ENCODE measurements around the gene XRCC1. TPM values are rescaled to one million over a fixed set of nuclear protein-coding genes. Genes with fewer than 3 reads are reported as not detected.
A peak's percentile ranks its signal among the peaks of the same experiment; 100 is the strongest.

Gene XRCC1
- total and polyA plus RNA-seq, 2 experiments from 2014 or later: 26.7 to 28.0 TPM

DNA sequence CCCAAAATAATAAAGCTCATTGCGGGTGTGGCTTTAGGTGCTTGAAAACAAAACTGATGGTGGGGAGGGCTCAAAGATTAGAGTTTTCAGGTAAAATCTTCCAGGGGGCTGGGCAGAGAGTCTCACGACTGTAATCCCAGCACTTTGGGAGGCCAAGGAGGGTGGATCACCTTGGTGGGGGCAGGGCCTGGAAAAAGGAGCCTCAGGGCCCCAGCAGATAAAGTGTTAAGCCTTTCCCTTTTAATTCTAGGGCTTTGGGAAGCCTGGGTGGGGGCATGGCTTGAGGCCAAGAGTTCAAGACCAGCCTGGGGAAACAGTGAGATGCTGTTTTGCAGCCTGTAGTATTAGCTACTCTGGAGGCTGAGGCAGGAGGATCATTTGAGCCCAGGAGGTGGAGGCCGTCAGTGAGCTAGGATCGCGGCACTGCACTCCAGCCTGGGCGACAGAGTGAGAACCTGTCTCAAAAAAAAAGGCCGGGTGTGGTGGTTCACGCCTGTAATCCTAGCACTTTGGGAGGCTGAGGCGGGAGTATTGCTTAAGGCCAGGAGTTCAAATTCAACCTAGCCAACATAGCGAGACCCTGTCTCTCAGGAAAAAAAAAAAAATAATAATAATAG, 18.9 kb upstream of the XRCC1 start:
- no peaks in the 10 kb centered on the region for H4K20me1 ChIP-seq (ENCODE audit: insufficient read depth)
- H3K4me2 ChIP-seq (ENCODE audit: unreplicated experiment): peak overlapping the region; percentile 85
- H3K79me2 ChIP-seq (ENCODE audit: insufficient read depth): peaks cover 81% of the 10 kb centered on the region
- peaks cover under 1% of the 10 kb centered on the region; the same call in 1 of the 2 replicates for H3K36me3 ChIP-seq (ENCODE audit: low read depth)
- peak overlapping the region; percentile 86; the same call in 1 of the 2 replicates for H3K9ac ChIP-seq
- H3K9me2 ChIP-seq (ENCODE audit: insufficient read depth): no peaks in the 10 kb centered on the region
- H3K27ac ChIP-seq: peak overlapping the region; percentile 79
- 83 to 85% methylated on average over 10 of the region's 10 CpGs for WGBS, 2 experiments (ENCODE audit: low coverage in 1 of 2, low lambda C conversion rate in 2 of 2, missing lambda C conversion rate in 2 of 2)
- H3K27me3 ChIP-seq (replicated peaks; ENCODE audit: insufficient read depth): no peaks in the 10 kb centered on the region
- TF ChIP-seq EZH2 (IDR thresholded peaks at IDR 0.05; ENCODE audit: insufficient read depth, poor library complexity, severe bottlenecking) (no peak), EZH2phosphoT487 (IDR thresholded peaks at IDR 0.05; ENCODE audit: insufficient read depth, low read depth) (no peak)
- no peak overlapping the region for H2AFZ ChIP-seq
- H3F3A ChIP-seq (ENCODE audit: insufficient read depth): peaks cover 4% of the 10 kb centered on the region; the same call in 1 of the 2 replicates
- no peaks in the 10 kb centered on the region for H3K9me3 ChIP-seq (ENCODE audit: low read depth)
- in situ Hi-C loops (cut with MboI): no loop called here
- peak overlapping the region; percentile 94 for H3K4me3 ChIP-seq
- DNase-seq: no peak
- peaks cover 22% of the 10 kb centered on the region for H3K4me1 ChIP-seq (ENCODE audit: insufficient read depth)

DNA sequence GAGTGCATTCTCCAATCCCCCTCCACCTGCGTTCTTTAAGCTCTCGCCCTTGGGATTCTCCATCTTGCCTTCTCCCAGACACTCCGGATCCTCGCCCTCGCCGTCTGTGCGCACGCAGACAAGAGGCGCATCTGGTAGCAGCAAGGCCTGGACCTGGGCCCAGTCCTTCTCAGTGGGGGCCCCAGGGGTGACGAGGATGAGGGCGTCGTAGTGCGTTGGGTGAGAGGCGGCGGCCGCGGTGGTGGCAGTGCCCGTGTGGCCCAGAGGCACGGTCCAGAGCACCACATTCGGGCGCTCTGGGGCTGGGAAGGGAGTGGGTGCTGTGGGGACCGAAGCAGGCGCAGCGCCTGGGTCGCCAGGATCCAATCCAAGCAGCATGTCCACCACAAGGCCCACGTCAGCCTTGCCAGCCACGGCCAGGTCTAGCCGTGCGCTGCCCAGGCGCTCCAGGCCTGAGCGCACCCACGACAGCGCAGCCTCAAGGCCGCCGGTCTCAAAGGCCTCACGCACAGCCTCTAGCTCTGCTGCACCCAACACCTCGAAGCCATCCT, 17.5 kb upstream of the XRCC1 start:
- no peaks in the 10 kb centered on the region for H3K27me3 ChIP-seq (replicated peaks; ENCODE audit: insufficient read depth)
- no peak for TF ChIP-seq EZH2 (IDR thresholded peaks at IDR 0.05; ENCODE audit: insufficient read depth, poor library complexity, severe bottlenecking)
- no peak for TF ChIP-seq EZH2phosphoT487 (IDR thresholded peaks at IDR 0.05; ENCODE audit: insufficient read depth, low read depth)
- no peak overlapping the region for H3K9ac ChIP-seq
- in situ Hi-C loops (cut with MboI): no loop called here
- no peaks in the 10 kb centered on the region for H3K9me2 ChIP-seq (ENCODE audit: insufficient read depth)
- H4K20me1 ChIP-seq (ENCODE audit: insufficient read depth): no peaks in the 10 kb centered on the region
- no peak overlapping the region for H3K4me2 ChIP-seq (ENCODE audit: unreplicated experiment)
- H3K9me3 ChIP-seq (ENCODE audit: low read depth): no peaks in the 10 kb centered on the region
- H3K4me3 ChIP-seq: no peak overlapping the region
- no peak overlapping the region for H3K27ac ChIP-seq
- 0 out of 2 replicates have a peak, but pooled peaks cover 4% of the 10 kb centered on the region for H3K36me3 ChIP-seq (ENCODE audit: low read depth)
- peaks cover 72% of the 10 kb centered on the region for H3K79me2 ChIP-seq (ENCODE audit: insufficient read depth)
- H3F3A ChIP-seq (ENCODE audit: insufficient read depth): peaks cover 4% of the 10 kb centered on the region; the same call in 1 of the 2 replicates
- no peak for DNase-seq
- peaks cover 17% of the 10 kb centered on the region for H3K4me1 ChIP-seq (ENCODE audit: insufficient read depth)
- no peak overlapping the region for H2AFZ ChIP-seq
- 90 to 91% methylated on average over 35 to 37 of the region's 37 CpGs for WGBS, 2 experiments (ENCODE audit: low coverage in 1 of 2, low lambda C conversion rate in 2 of 2, missing lambda C conversion rate in 2 of 2)

DNA sequence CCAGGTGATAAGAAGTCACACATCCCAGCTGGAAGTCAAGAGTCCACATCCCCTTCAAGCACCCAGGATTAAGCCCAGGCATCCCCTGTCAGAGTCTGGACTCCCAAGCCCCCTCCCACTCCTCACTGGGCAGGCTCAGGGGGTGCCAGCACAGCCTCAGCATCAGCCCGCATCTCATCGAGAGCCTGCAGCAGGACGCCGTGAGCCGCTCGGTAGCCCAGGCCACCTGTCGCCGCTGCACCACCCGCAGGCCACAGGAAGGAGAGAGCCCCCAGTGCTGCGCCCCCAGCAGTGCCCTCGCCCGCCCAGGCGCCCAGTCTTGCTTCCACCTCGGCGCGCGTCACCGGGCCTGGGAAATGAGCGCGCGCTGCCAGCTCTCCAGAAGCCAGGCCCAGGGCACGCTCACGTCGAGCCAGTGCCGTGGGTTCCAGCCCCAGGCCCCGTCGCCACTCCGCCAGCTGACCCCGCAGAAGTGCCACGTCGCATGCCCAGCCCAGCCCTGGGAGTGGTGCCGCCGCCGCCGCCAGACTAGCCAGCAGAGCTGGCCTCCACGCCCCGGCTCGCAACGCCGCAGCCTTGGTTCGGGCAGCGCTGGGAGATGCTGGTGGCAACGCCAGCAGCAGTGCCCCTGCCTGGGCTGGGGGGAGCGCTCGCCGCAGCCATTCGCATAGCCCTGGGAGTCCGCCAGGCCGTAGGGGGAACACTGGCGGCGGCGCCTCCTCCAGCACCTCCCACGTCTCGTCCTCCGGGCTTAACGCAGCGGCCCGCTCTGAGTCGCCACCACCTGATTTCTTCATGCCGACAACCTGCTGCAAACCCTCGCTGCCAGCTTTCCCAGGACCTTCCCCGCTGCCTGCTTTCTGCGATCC, 16.8 kb upstream of the XRCC1 start:
- Histone ChIP-seq H3K27ac (no peak overlapping the region), H3F3A (ENCODE audit: insufficient read depth) (no peaks in the 10 kb centered on the region; the same call in 1 of the 2 replicates), H3K4me2 (ENCODE audit: unreplicated experiment) (no peak overlapping the region), H4K20me1 (ENCODE audit: insufficient read depth) (no peaks in the 10 kb centered on the region), H3K4me1 (ENCODE audit: insufficient read depth) (peaks cover 9% of the 10 kb centered on the region), H2AFZ (no peak overlapping the region), H3K27me3 (replicated peaks; ENCODE audit: insufficient read depth) (no peaks in the 10 kb centered on the region), H3K36me3 (ENCODE audit: low read depth) (peaks cover 8% of the 10 kb centered on the region; the same call in 1 of the 2 replicates), H3K4me3 (no peak overlapping the region), H3K9ac (no peak overlapping the region), H3K9me3 (ENCODE audit: low read depth) (no peaks in the 10 kb centered on the region), H3K9me2 (ENCODE audit: insufficient read depth) (no peaks in the 10 kb centered on the region), H3K79me2 (ENCODE audit: insufficient read depth) (peaks cover 70% of the 10 kb centered on the region)
- TF ChIP-seq EZH2 (IDR thresholded peaks at IDR 0.05; ENCODE audit: insufficient read depth, poor library complexity, severe bottlenecking) (no peak), EZH2phosphoT487 (IDR thresholded peaks at IDR 0.05; ENCODE audit: insufficient read depth, low read depth) (no peak)
- in situ Hi-C loops (cut with MboI): no loop called here
- 96% methylated on average over 53 to 63 of the region's 63 CpGs for WGBS, 2 experiments (ENCODE audit: low coverage in 1 of 2, low lambda C conversion rate in 2 of 2, missing lambda C conversion rate in 2 of 2)
- DNase-seq: no peak

DNA sequence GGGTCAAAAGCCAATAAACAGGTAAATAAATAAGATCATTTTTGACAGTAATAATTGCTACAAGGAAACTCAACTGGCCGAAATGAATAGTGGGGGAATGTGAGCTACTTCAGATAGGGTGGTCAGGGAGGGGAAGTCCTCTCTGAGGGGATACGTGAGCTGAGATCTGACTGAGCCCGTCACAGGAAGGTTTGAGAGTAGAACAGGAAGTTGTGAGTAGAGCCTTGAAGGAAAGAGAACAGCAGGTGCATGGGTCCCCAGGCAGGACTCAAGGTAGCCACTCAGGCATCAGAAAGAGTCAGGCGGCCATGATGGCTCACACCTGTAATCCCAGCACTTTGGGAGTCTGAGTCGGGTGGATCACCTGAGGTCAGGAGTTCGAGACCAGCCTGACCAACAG, 14.4 kb upstream of the XRCC1 start:
- H3K27ac ChIP-seq: no peak overlapping the region
- in situ Hi-C loops (cut with MboI): no loop called here
- peaks cover 9% of the 10 kb centered on the region for H3K4me1 ChIP-seq (ENCODE audit: insufficient read depth)
- DNase-seq: no peak
- TF ChIP-seq EZH2 (IDR thresholded peaks at IDR 0.05; ENCODE audit: insufficient read depth, poor library complexity, severe bottlenecking) (no peak), EZH2phosphoT487 (IDR thresholded peaks at IDR 0.05; ENCODE audit: insufficient read depth, low read depth) (no peak)
- H3K27me3 ChIP-seq (replicated peaks; ENCODE audit: insufficient read depth): no peaks in the 10 kb centered on the region
- 71 to 82% methylated on average over 5 to 6 of the region's 6 CpGs for WGBS, 2 experiments (ENCODE audit: low coverage in 1 of 2, low lambda C conversion rate in 2 of 2, missing lambda C conversion rate in 2 of 2)
- no peak overlapping the region for H3K9ac ChIP-seq
- no peaks in the 10 kb centered on the region for H3K9me2 ChIP-seq (ENCODE audit: insufficient read depth)
- no peaks in the 10 kb centered on the region for H3F3A ChIP-seq (ENCODE audit: insufficient read depth)
- no peak overlapping the region for H2AFZ ChIP-seq
- H3K4me3 ChIP-seq: no peak overlapping the region
- peaks cover 10% of the 10 kb centered on the region; the same call in 1 of the 2 replicates for H3K36me3 ChIP-seq (ENCODE audit: low read depth)
- H3K9me3 ChIP-seq (ENCODE audit: low read depth): no peaks in the 10 kb centered on the region
- H3K4me2 ChIP-seq (ENCODE audit: unreplicated experiment): no peak overlapping the region
- peaks cover 56% of the 10 kb centered on the region for H3K79me2 ChIP-seq (ENCODE audit: insufficient read depth)
- no peaks in the 10 kb centered on the region for H4K20me1 ChIP-seq (ENCODE audit: insufficient read depth)
